ENCODE data around the gene GPX3.

DNA sequence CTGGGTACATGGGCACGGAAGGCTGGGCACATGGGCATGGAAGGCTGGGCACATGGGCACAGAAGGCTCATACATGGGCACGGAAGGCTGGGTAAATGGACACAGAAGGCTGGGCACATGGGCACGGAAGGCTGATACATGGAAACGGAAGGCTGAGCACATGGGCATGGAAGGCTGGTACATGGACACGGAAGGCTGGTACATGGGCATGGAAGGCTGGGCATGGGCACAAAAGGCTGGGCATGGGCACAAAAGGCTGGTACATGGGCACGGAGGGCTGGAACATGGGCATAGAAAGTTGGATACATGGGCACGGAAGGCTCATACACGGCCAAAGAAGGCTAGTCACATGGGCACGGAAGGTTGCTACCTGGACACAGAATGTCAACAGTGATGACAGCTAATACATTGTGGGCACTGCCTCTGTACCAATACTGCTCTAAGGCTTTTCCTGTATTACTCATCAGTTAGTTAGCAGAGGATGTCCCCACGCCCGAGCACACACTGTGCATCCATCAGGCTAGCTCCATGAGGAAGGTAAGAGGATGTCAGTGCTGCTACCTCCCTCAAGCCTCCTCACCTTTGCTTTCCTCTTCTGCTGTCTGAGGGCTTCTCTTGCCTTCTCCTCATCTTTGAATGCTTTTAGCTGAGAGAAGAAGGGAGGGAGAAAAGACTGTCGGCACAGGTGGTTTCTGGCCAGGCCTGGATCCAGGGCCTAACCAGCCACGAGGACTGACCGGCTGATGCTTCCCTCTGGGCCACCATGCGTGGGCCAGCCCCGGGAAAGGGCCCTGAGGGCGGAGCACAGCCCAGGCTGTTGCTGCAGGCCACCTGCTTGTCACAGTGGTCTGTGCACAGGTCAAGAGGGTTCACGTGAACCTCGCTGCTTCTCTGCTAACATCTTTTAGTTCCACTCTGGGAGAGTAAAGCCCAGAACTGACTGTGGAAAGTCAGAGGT lies 14.3 kb downstream of the GPX3 start:
- TF ChIP-seq, protein P1, sequence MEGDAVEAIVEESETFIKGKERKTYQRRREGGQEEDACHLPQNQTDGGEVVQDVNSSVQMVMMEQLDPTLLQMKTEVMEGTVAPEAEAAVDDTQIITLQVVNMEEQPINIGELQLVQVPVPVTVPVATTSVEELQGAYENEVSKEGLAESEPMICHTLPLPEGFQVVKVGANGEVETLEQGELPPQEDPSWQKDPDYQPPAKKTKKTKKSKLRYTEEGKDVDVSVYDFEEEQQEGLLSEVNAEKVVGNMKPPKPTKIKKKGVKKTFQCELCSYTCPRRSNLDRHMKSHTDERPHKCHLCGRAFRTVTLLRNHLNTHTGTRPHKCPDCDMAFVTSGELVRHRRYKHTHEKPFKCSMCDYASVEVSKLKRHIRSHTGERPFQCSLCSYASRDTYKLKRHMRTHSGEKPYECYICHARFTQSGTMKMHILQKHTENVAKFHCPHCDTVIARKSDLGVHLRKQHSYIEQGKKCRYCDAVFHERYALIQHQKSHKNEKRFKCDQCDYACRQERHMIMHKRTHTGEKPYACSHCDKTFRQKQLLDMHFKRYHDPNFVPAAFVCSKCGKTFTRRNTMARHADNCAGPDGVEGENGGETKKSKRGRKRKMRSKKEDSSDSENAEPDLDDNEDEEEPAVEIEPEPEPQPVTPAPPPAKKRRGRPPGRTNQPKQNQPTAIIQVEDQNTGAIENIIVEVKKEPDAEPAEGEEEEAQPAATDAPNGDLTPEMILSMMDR (IDR thresholded peaks at IDR 0.05) = no peak
- TF ChIP-seq ZFX (IDR thresholded peaks at IDR 0.05; ENCODE audit: borderline replicate concordance) = no peak

All from 22Rv1 (cell line).